NCI-H1694 (cell line): ENCODE results near the gene ESRRB.

Experiments
- DNase-seq: peaks from one replicate; lab custom pipeline; 2025; lab: John Stamatoyannopoulos, UW

ESRRB gene

DNA sequence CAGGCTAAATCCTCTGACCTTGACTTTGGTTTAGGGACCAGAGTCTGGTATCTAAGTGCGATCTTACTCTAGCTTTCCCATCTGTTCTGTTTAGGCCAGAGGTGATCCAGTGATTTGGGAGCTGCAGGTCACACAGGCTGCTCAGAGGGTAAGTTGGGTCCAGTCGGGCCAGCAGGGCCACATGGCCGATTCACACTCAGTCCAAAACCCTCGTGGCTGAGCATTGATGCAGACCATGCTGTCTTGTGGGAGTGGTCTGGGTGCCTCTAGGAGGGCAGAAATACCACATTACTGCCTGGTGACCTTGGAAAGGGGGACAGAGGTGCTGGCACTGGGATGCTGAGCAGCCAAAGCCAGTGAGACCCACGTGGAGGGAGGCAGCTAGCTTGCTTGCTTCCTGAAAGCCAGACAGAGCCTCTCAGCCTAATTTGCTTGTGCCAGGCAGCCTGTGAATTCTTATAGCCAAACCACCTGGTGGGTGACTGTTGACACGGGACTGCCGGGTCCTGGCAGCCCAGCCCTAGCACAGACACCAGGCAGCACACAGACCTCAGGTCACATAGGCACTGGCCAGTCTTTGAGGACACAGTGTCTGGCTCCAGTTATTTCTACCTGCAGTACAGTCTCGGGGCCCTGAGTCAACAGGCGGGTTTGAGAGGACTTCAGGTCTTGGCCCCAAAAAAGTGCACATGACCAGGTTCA lies 31.7 kb downstream of the ESRRB start:
- no peak for DNase-seq

DNA sequence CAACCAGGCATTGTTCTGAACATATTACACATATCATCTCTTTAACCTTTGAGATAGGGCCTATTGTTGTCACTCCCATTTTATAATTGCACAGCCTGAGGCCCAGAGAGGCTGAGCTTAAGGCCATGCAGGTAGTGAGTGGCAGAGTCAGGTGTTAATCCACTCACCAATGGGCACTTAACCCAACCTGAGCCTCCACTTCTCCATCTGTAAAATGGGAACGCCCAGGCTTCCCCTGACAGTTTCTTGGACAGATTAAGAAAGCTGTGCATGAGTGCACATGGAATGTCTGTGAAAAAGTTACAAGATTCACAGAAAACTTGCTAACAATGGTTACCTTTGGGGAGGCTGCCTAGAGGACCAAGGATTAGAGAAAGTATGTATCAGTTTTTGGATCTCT lies 32.9 kb downstream of the ESRRB start:
- no peak for DNase-seq

DNA sequence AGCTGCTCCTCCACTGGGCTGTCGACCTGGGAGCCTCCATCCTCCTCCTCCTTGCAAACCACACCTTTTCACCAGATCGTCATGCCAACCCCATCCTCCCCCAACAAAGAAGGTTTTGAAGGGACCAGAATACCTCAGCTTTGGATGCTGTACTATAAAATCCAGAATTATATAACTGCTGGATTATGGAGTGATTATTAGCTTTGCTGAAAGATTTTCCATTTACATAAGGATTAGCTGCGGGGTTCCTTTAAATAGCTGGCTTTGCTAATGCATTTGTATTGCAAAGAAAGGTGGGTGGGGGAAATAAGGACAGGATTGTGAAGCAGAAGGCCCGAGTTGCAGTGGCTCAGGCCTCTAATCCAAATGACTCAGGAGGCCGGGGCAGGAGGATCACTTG lies 36.6 kb downstream of the ESRRB start:
- no peak for DNase-seq

DNA sequence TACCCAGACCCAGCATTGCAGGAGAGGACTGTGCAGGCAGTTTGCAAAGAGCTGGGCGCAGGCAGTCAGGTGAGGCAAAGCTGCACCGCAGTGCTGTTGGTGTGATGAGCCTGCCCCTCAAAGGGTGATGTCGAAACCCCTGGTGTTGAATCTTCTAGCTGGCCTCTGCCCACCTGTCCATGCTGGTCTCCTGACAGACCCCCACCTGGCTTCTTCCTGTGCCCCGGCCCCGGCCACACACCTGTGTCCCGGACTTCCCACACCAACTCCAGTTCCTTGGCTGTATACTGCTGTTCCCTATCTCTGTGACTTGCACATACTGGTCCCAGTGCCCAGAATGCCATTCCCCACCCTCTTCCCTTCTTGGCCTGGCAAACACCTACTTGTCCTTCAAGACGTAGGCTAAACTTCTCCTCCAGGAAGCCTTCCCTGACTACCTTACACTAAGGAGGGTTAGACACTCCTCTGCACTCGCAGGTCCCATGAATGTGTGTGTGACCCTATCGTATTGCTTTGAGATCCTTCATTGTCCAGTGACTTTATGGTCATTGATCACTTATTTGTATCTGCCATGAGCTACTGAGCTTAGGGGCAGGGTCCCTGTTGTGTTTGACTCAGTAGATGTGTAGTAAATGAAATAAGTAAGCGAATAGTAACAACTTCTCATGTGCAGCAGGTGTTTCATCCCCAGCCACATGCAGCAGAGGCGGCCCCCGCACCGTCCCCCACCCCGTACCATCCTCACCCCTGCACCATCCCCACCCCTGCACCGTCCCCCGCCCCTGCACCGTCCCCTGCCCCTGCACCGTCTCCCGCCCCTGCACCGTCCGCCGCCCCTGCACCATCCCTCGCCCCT lies 37.4 kb downstream of the ESRRB start:
- DNase-seq = no peak

DNA sequence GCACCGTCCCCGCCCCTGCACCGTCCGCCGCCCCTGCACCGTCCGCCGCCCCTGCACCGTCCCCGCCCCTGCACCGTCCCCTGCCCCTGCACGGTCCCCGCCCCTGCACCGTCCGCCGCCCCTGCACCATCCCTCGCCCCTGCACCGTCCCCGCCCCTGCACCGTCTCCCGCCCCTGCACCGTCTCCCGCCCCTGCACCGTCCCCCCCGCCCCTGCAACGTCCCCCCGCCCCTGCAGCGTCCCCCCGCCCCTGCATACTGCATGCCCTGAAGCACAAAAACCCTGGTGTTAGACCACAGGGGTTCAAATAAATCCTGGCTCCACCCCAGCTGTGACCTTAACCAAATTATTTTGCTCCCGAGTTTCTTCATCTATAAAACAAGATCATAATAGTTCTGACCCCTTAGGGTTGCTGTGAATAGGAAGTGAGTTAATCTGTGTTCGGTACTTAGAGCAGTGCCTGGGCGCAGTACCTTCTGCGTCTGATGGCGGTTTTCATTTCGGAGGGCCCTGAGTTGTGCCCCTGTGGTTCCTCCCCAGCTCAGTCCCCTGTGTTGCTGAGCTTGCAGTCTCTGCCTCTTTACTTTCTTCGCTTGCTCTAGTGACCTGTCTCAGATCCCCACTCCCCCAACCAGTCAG lies 38.1 kb downstream of the ESRRB start:
- DNase-seq = no peak

DNA sequence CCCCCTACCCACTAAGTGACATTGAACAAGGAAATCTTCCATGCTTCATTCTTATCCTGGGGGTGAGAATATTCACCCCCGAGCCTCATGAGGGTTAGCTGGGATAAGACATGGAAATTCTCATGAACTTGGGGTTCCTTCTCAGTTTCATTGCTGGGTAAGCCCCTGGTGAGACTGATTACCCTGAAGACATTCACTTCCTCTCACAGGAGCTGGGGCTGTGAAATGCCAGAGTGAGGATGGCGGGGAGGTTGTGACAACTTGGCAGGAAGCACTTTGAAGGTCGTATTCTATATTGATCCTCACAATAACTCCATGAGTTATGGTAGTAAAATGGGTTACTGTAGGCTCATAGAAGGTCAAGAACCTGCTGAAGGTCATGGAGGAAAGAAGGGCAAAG lies 43.5 kb downstream of the ESRRB start:
- no peak for DNase-seq

DNA sequence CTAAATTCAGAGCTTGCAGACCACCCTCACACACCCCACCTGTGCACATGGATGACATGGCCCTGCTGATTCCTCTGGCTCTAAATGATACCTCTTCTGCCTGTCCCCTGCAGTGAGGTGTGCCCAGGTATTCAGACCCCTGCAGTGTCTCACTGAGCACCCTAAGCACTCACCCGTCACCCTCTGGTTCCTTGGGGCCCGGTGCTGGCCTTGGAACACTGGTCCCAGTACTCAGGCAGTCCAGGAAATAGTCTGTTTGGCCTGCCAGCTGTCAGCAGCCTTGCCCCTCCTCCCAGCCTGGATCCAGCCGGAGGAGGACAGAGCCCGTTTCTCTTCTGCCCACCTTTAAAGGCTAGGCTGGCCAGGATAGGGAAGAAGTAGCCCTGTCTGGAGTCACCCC lies 44.9 kb downstream of the ESRRB start:
- no peak for DNase-seq

DNA sequence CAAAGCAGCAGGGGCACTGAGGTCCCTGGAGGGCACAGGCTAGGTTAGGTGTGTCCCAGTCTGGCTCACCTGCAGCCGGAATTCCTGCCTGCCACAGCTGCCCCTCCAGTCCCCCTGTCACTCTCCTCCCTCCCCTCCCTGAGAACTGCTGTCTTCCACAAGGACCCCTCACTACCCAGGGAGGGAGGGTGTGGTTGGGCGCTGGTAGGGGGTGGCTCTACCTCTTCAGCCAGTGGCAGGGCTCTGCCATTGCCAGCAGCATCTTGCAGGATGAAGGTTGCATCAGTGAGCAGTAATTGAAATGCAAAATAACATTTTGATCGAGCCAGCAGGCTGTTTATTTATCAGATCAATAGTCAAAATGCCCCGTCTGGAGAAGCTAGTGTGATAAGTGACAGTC lies 45.7 kb downstream of the ESRRB start:
- no peak for DNase-seq

DNA sequence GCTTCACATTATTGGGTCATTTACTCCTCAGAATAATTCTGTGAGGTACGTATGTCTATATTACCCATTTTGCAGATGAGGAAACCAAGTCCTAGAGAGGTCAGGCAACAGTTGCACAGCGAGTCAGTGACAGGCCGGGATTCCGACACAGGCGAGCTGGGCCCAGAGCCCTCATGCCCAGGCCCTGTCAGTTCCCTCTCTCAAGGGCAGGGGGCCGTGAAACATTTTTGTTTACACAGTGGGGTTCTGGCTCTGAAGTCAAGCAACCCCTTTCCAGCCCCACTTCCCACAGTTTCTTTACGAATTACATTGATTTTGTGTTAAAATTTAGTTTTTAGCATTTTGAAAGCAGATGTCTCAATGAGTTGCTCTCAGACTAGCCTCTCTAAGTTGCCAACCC lies 46.7 kb downstream of the ESRRB start:
- no peak for DNase-seq

DNA sequence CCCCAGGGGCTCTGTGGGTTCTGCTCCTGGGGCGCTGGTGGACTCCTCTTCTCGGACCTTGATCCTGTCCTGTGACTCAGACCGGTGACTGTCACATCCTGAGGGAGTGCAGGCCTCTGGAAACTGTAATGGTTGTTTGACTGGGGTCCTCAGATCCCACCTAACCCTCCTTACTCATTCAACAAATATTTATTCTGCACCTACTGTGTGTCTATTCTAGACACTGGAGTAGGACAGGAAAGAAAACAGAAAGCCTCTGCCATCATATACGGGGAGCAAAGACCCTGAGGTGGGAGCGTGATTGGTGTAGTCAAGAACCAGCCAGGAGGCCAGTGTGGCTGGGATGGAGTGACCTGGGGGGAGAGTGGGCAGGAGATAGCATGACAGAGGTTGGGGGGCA lies 47.6 kb downstream of the ESRRB start:
- DNase-seq = no peak

DNA sequence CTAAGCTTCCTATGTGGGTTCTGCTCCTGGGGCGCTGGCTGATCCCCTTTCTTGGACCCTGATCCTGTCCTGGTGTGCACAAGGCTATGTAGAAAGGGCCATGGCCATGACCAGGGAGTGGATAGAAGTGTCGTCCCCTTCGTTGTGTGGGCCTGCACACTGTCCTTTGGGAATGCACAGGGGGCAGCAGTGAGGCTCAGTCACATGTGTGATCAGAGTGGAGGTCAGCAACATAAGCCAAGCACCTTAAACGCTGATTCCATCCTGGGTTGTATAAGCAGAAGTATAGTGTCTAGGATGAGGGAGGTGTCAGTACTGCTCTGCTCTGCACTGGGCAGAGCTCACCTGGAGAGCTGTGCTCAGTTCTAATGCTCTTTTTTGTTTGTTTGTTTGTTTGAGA lies 48.4 kb downstream of the ESRRB start:
- DNase-seq = no peak

DNA sequence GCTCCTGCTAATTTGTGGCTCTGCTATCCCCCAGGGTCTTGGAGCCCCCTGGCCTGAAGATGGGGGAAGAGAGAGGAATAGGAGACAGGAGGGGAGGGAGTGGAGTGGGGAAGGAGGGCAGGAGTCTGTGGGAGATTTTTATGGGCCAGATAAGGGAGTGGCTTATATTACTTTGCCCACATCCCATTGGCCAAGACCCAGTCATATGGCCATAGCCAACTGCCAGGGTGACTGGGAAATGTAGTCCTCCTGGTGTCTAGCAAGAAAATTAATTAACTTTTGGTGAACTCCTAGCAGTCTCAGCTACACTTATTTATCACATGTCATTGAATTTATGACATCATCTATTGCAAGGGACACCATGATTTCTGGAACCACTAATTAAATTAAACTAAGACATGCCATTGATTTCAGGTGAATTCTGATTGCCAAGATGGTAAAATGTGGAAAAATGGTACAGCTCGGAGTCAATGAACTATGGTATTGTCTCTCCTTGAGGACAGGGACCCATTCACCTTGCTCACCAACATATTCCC lies 50.3 kb downstream of the ESRRB start:
- no peak for DNase-seq

DNA sequence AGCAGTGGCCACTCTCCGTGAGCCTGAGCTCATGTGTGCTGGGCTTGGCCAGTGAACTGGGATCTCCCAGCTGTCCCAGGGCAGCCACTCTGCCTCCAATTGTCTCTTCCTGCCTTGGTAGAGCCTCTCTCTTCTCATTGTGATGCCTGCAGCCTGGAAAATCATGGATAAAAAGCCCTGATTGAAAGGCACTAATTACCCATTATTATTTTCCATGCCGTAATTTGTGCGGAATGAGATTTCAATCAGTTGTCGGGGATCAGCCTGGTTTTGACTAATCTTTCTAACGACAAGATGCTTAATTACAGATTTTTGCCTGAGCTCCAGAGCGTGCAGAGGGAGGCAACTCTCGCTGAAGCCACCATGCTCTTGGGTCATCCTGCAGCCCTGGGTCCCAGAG lies 52.7 kb downstream of the ESRRB start:
- no peak for DNase-seq

DNA sequence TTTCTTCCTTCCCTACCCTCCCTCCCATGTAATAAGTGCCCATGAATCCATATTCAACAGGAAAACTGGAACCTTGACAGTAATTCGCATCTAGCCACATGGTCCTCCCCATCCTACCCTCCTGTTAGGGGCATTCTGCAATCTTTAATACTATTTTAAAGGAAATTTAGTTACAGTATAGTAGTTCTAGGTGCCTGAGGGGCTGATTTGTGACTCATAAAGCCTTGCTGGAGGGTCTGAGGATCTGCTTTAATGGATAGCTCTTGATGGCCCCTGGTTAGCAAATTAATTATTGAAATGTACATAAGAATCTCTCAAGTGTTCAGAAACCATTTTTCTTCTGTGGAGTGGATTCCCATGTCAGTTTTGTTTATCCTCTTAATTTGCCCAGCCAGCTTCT lies 54.1 kb downstream of the ESRRB start:
- no peak for DNase-seq

DNA sequence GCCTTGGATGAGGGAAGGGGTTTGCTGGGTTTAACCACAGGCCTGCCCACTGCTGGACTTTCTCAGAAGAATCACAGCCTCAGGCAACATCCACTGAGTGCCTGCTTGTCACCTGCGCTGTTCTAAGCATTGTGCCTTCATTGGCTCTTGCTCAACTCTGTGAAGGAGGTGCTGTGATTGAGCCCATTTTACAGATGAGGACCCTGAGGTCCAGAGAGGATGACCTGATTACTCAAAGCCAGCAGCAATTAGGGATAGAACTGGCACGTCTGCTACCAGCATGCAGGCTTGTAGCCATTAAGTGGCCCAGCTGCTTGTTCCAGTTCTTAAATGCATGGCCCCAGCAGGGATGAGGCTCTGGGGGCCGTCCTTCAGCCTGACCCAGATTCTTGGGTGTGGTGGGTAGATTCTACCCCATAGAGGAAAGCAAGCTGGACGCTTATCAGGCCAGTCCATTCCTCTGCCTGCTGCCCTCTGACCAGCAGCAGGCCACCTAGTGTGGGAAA lies 54.6 kb downstream of the ESRRB start:
- no peak for DNase-seq

DNA sequence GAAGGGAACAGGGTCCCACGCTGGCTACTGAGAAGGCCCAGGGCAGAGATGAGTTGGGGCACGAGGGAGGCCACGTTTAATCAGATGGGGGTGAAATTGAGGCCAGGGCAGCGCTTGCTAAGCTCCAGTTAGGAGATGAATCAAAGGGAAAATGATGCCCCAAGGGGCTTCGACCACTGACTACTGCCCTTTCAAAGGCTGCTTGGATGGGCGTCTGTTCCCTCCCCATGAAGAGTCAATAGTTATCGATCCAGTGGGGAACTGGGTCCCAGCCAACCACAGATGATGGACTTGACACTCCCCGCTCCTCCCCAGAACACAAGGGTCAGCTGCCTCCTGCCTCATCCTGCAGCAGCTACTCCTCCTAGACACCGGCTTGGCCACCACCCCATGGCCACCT lies 55.6 kb downstream of the ESRRB start:
- no peak for DNase-seq

DNA sequence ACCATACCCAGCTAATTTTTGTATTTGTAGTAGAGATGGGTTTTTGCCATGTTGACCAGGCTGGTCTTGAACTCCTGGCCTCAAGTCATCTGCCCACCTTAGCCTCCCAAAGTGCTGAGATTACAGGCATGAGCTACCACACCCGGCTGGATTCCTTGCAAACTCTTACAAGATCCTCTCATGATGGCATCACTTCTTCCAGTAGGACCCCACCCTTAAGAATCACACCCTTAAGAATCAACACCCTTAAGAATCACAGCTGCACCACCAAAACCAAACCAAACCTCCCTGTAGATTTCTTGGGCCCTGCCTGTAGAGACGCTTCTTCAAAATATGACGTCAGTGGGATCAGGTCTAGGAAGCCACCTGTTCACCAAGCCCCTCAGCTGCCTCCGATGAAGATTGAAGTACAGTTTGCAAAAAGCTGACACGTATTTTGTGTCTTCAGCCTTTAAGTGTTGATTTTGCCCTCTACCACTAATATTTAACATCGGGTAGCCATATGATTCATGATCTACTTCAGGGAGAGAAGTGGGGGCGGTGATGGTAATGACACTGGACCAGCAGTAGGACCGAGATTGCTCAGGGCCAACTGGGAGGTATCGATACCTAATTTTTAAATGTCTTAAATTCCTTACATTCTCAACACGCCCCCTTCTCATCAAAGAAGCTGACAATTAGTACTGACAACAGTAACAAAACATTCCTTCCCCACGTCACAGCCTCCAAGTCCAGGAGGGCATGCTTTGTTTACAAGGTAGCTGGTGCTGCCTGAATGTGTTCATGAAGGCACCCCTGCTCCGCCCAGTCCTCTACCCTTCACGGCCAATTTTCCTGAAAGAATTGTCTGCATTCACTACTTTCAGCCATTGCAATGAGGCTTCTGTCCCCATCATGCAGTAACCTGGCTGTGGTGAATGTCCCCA lies 57.2 kb downstream of the ESRRB start:
- DNase-seq = no peak

DNA sequence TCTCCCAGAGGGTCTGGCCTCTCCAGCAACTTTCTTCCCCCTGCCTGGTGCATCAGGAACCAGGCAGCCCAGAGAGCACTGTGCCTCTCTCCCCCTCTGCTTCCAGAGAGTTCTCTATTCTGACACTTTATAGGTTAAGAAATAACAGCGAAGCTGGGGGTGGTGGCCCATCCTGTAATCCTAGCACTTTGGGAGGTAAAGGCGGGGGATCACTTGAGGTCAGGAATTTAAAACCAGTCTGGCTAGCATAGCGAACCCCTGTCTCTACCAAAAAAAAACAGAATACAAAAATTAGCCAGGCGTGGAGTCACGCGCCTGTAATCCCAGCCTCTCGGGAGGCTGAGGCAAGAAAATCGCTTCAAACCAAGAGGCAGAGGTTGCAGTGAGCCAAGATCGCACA lies 58.3 kb downstream of the ESRRB start:
- no peak for DNase-seq

DNA sequence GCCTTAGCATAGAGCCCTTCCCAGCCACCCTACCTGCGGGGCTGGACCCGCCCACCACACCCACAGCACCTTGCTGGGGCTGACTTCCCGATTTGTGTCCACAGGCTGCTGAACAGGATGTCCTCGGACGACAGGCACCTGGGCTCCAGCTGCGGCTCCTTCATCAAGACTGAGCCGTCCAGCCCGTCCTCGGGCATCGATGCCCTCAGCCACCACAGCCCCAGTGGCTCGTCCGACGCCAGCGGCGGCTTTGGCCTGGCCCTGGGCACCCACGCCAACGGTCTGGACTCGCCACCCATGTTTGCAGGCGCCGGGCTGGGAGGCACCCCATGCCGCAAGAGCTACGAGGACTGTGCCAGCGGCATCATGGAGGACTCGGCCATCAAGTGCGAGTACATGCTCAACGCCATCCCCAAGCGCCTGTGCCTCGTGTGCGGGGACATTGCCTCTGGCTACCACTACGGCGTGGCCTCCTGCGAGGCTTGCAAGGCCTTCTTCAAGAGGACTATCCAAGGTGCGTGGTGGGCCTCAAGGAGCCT lies 63.4 kb downstream of the ESRRB start:
- no peak for DNase-seq

DNA sequence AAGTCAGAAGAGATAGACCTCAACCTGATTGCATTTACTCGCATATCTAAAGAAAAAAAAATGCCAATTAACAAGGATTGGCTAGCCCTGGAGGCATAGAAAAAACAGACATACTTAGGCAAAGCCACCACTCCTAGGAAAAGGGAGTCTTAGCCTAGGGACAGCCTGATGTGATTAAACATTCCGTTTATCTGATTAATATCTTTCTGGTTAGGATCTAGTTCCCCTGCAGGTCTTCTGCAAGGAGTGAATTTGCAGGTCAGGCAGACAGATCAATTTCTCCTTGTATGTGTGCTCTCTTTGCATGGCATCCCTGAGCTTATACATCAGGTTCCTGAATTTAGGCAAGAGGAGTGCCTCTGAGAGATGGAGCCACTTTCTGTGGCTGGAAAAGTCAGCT lies 70.5 kb downstream of the ESRRB start:
- no peak for DNase-seq

DNA sequence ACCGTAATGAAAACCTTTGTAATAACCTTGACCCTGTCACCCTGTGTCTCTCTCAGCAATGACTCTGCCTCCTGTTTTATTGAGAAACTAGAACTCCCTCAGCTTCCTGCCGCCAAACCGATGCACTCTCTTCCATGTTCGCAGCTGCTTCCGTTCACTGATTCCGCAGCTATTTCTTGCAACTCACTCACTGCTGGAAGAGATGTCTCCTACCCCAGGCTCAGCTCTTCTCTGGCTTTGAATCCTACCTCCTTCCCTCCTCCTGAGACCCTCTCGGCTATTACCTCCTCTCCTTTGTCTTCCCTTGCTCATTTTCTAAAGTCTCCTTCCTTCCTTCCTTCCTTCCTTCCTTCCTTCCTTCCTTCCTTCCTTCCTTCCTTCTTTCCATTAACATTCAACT lies 71.0 kb downstream of the ESRRB start:
- DNase-seq = no peak
